Kidney (tissue), 14 donors: ENCODE results near the gene LDAH. TPM values are rescaled to one million over a fixed set of nuclear protein-coding genes. Genes with fewer than 3 reads are reported as not detected.
A peak's percentile ranks its signal among the peaks of the same experiment; 100 is the strongest.

Experiments used
- DNase-seq, 5 donors: peaks; one replicate each; pipeline ENCODE4 v3.0.0-alpha.2; 2013 to 2020
- FAIRE-seq: peaks from 2 replicates; lab custom pipeline; 2012; peaks lifted over from hg19 to GRCh38; lab: Jason Lieb, UNC
- H3K27ac ChIP-seq, 2 donors: one replicate each; pipeline ENCODE4 v1.7.0; 2013; ENCODE audit warnings: low read depth in 2 of 2, low read length in 2 of 2, inconsistent platforms in 1 of 2
- H3K27me3 ChIP-seq: one replicate; pipeline ENCODE4 v1.7.1; 2013; ENCODE audit warnings: low read length, inconsistent platforms; ENCODE audit not compliant: control insufficient read depth, insufficient read depth
- H3K36me3 ChIP-seq, 3 donors: one replicate each; pipeline versions ENCODE4 v1.7.0 to v1.7.1; 2013; ENCODE audit warnings: low read length in 3 of 3, control low read depth in 1 of 3, inconsistent platforms in 1 of 3; ENCODE audit not compliant: insufficient read depth in 3 of 3, control insufficient read depth in 2 of 3
- H3K4me1 ChIP-seq, 3 donors: one replicate each; pipeline versions ENCODE4 v1.7.0 to v1.7.1; 2013; ENCODE audit warnings: low read length in 3 of 3, inconsistent platforms in 1 of 3, low read depth in 1 of 3; ENCODE audit not compliant: control insufficient read depth in 2 of 3, insufficient read depth in 2 of 3
- H3K4me3 ChIP-seq, 3 donors: one replicate each; pipeline versions ENCODE4 v1.7.0 to v1.8.1; 2013; ENCODE audit warnings: low read length in 3 of 3, control low read depth in 1 of 3, inconsistent platforms in 1 of 3
- H3K9ac ChIP-seq, 3 donors: one replicate each; pipeline versions ENCODE4 v1.7.0 to v1.7.1; 2013; ENCODE audit warnings: low read length in 3 of 3, control low read depth in 1 of 3, inconsistent platforms in 1 of 3
- H3K9me3 ChIP-seq, 3 donors: one replicate each; pipeline versions ENCODE4 v1.7.0 to v1.7.1; 2013; ENCODE audit warnings: low read length in 3 of 3, control low read depth in 1 of 3, inconsistent platforms in 1 of 3; ENCODE audit not compliant: control insufficient read depth in 2 of 3, insufficient read depth in 1 of 3
- CTCF ChIP-seq: IDR thresholded peaks from 3 replicates; pipeline ENCODE4 v1.5.1; 2012; ENCODE audit warnings: mild to moderate bottlenecking, moderate library complexity, borderline replicate concordance; ENCODE audit not compliant: insufficient read depth; ENCODE audit errors: extremely low read depth
- intact Hi-C: fragments of 100-400 bp; cut with DNase I; formaldehyde crosslinking; loops from one replicate; pipeline ENCODE4 v1.11.1; 2022
- polyA plus RNA-seq: library from polyadenylated mRNA; stranded (reverse); fragments of 350-450 nt; fragmentation: Illumina TruSeq; extraction: RNeasy Lipid Tissue Mini Kit (QIAGEN cat#74804); gene quantifications from one replicate; pipeline ENCODE4 v1.2.3, GENCODE V29; 2014; ENCODE audit warnings: low read depth, low replicate concordance; ENCODE audit not compliant: insufficient read depth
- total RNA-seq: library from RNA; stranded (reverse); fragmentation: NEBNext Ultra II Directional; extraction: Animal tissue kit (Norgen Biotek cat#: 25700); gene quantifications from one replicate; pipeline ENCODE4 v1.2.1, GENCODE V29; 2021
- donor health status: control.
- donor health status: control.
- donor health status: control.
- donor health status: control.
- donor health status: control.
- donor health status: DM: yes; HTN: yes; CAD: no.
- donor health status: Normal renal cell carcinoma (clear cell type).

The LDAH gene
- total and polyA plus RNA-seq, 2 donors from 2014 or later: 15.5 to 20.4 TPM

GRCh38 chr2:20635113-20635510 is 187.8 kb downstream of the LDAH start:
- Histone ChIP-seq H3K9me3 (no peaks in the 10 kb centered on the region), H3K27me3 (no peaks in the 10 kb centered on the region), H3K36me3 (peaks cover 0 to 13% (median 2%) of the 10 kb centered on the region in 3 donors), H3K4me1 (peaks cover 0 to 19% (median 13%) of the 10 kb centered on the region in 3 donors), H3K27ac (no peak overlapping the region), H3K4me3 (no peak overlapping the region), H3K9ac (peak overlapping the region in 2 of 3 donors; percentile 25 to 31)
- intact Hi-C loops: loop anchor here (5.0 kb wide), 1 partner anchor 193 kb away; no protein-coding TSS in a partner anchor
- no peak for TF ChIP-seq CTCF
- FAIRE-seq (no peak), DNase-seq (peak in 1 of 5 donors; percentile 32)

GRCh38 chr2:20634507-20635112 is 188.3 kb downstream of the LDAH start:
- H3K36me3 ChIP-seq: peaks cover 0 to 12% (median 6%) of the 10 kb centered on the region in 3 donors
- H3K27ac ChIP-seq: peak overlapping the region in 1 of 2 donors; percentile 61
- peak overlapping the region in 1 of 3 donors; percentile 36 for H3K9ac ChIP-seq
- no peaks in the 10 kb centered on the region for H3K27me3 ChIP-seq
- no peak for TF ChIP-seq CTCF
- H3K4me1 ChIP-seq: peaks cover 0 to 19% (median 13%) of the 10 kb centered on the region in 3 donors
- no peaks in the 10 kb centered on the region for H3K9me3 ChIP-seq
- no peak overlapping the region for H3K4me3 ChIP-seq
- FAIRE-seq: no peak
- peak in 1 of 5 donors; percentile 74 for DNase-seq
- intact Hi-C loops: loop anchor here (5.0 kb wide), 1 partner anchor 192 kb away; no protein-coding TSS in a partner anchor

Other genes with a start within 250 kb of the LDAH start
- 35.5 TPM for gene HS1BP3, start 172.0 kb downstream of the LDAH start, total RNA-seq
- 37.5 TPM for gene HS1BP3, start 172.0 kb downstream of the LDAH start, polyA plus RNA-seq
- 12.5 TPM for gene GDF7, start 156.0 kb downstream of the LDAH start, total RNA-seq
- gene GDF7, start 156.0 kb downstream of the LDAH start, polyA plus RNA-seq: 1.8 TPM
- gene APOB, start 221.0 kb upstream of the LDAH start, total RNA-seq: 0.57 TPM
- gene APOB, start 221.0 kb upstream of the LDAH start, polyA plus RNA-seq: 0.11 TPM